ENCODE data around the gene TTLL1.

- no peak for TF ChIP-seq CTCF (IDR thresholded peaks at IDR 0.05)
- peak; percentile 22 for TF ChIP-seq POLR2A (IDR thresholded peaks at IDR 0.05)
Observed at GRCh38 chr22:43127166-43127908, 38.1 kb upstream of the TTLL1 start.
